ENCODE data around the gene TNFSF15.

- no peak for TF ChIP-seq EZH2 (IDR thresholded peaks at IDR 0.05; ENCODE audit: insufficient read depth, poor library complexity, severe bottlenecking)
- TF ChIP-seq EZH2phosphoT487 (IDR thresholded peaks at IDR 0.05; ENCODE audit: insufficient read depth, low read depth) = no peak
Observed at GRCh38 chr9:114823441-114823840, 17.6 kb upstream of the TNFSF15 start.

Measured in GM23248 (cell line).